Activated T-helper 17 cell treated with anti-CD3 and anti-CD28 coated beads, Interleukin-2, amount 50 U/mL, for 72 hours (primary cell): ENCODE data around the gene RRAS. TPM values are rescaled to one million over a fixed set of nuclear protein-coding genes. Genes with fewer than 3 reads are reported as not detected.
A peak's percentile ranks its signal among the peaks of the same experiment; 100 is the strongest.

Source experiments
- ATAC-seq: fragments of 150-1000 bp; cut with Tn5 transposase; replicated peaks from 2 replicates; pipeline ENCODE4 v1.10.0; 2021; ENCODE audit warnings: mild to moderate bottlenecking, moderate library complexity
- H3K27ac Mint-ChIP-seq: one replicate; pipeline ENCODE4 v1.8.0; 2022; ENCODE audit warnings: mixed read lengths
- H3K27me3 Mint-ChIP-seq: one replicate; pipeline ENCODE4 v1.8.0; 2022; ENCODE audit warnings: mixed read lengths
- H3K36me3 Mint-ChIP-seq: one replicate; pipeline ENCODE4 v1.8.0; 2022; ENCODE audit warnings: low read depth, mild to moderate bottlenecking, mixed read lengths
- H3K4me1 Mint-ChIP-seq: one replicate; pipeline ENCODE4 v1.8.0; 2022; ENCODE audit warnings: mixed read lengths
- H3K4me3 Mint-ChIP-seq: one replicate; pipeline ENCODE4 v1.8.0; 2022; ENCODE audit warnings: mild to moderate bottlenecking, mixed read lengths
- H3K9me3 Mint-ChIP-seq: one replicate; pipeline ENCODE4 v1.8.0; 2022; ENCODE audit warnings: mixed read lengths
- total RNA-seq, 2 donors: library from RNA; stranded (reverse); gene quantifications; one replicate each; pipeline ENCODE4 v1.2.3, GENCODE V29; 2022

Gene RRAS
- 10 to 100 TPM in 1 of 2 donors, 1 to 10 TPM in 1; 7.6 to 14.3 TPM for total RNA-seq

DNA sequence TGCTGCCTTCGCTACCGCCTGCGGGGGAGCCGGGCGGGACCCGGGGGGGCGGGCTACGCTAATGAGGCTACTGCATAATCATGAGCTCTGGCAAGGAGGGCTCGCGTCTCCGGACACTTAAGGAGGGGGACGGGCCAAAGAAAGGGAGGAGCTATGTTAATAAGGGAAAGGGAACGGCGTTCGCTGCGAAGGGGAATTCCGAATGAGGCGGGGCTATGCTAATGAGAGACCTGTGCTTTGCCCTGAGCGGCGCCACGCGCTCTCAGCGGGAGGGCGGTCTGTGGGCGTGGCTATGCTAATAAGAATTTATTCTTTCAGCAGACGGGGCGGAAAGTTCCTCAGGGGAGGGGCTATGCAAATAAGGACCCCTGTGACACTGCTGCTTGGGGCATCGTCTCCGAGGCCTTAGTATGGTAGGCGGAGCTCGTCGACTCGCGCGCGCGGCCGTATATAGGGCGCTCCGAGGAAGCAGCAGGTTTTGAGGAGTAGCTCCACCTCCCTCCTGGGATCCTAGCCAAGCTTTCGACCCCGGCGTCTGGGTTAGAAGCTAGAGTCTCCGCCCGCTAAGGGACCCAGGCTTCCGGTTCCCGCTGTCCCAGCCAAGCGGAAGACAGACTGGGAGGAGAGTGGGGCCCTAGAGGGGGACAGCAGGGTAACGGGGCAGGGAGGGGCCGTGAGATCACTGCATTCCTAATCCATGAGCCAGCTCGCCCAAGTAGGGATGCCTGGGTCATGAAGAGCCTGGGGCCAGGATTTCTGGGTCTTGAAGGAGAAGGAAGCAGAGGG, at the start of gene RRAS:
TSS of gene RRAS (minus strand) at position 31 of the 786 bp plus-strand sequence. CDS start 45 bp downstream, outside the sequence.
- Mint-ChIP-seq H3K9me3 (no peaks in the 10 kb centered on the region), H3K4me1 (peaks cover 42% of the 10 kb centered on the region), H3K27me3 (no peaks in the 10 kb centered on the region), H3K4me3 (peak within 1 kb of the TSS; percentile 99), H3K27ac (peak within 1 kb of the TSS; percentile 98), H3K36me3 (peaks cover 29% of the 10 kb centered on the region)
- ATAC-seq, result peak; percentile 75

DNA sequence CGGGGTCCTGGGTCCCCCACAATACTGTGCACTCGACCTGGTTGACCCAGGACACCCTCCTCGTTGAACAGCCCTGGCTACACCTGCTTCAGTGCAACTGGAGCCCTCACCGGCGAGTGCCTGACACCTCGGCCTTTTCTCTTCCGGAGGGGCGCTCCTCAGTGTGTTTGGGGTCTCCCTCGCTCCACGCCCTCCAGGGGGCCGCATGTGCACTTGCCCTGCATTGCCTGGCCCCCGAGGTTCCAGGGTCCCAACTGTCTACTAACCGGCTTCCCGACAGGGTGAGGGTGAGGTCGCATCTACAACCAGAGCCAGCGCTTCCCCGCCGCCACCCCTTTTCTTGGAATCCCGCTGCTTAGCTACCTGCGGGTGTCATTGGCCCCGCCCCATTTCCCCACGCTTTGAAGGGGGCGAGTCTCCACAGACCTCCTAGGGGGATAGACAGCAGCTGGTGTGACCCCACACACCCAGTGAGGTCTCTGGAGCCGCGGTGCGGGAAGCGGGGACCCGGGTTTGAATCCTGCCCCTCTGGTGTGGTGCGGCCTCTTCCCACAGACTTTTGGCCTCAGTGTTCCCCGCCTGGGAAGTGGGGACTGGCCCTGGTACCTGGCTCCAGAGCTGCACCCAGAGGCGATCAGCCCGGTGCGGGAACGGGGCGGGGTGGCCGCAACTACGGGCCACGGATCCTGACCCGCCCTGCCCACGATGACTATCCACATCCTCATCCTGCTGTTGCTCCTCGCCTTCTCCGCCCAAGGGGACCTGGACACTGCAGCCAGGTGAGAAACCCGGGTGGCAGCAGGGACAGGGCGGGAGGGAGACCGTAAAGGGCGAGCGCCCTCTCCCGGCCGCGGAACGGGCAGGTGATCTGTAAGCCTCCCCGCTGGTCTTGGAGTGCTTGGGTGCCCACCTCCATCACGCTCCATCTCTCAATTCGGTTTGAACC, 49.5 kb upstream of the RRAS start, which contains the start of gene ADM5:
TSS of gene ADM5 (plus strand) at position 462 of the 946 bp plus-strand sequence. CDS start at position 706, 244 bp downstream.
- Mint-ChIP-seq H3K27me3 (peaks cover 8% of the 10 kb centered on the region), H3K36me3 (peaks cover 52% of the 10 kb centered on the region), H3K4me1 (peaks cover 23% of the 10 kb centered on the region), H3K4me3 (peak within 1 kb of the TSS; percentile 83), H3K9me3 (no peaks in the 10 kb centered on the region), H3K27ac (peak within 1 kb of the TSS; percentile 68)
- peak; percentile 40 for ATAC-seq

DNA sequence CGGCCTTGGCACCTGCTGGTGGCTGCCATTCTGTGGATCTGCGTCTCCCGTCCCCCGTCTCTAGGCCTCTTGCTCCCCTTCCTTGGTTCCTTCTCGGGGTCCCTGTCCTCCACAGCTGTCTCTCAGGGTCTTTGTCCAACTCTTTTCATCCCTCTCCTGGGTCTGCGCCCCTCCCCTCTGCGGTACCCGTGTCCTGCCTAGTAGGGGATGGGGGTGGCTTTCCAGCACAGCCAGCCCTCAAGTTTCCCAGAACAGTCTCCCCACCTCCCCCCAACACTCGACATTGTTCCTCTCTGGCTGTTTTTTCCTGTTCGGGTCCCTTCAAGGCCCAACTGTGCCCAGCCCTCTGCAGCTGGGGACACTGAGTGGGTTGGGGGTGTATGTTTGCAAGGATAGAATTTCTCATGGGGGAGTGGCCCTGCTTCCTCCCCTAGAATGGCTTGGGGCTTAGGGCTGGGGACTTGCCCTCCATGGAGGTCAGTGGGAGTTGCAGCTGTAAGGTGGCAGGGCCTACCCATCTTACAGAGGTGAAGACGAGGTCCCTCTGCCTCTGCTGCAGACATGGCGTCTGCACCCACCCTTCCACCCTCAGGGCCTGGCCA, 48.7 kb upstream of the RRAS start:
- Mint-ChIP-seq H3K27me3 (peaks cover 8% of the 10 kb centered on the region), H3K36me3 (peaks cover 59% of the 10 kb centered on the region), H3K4me3 (peak overlapping the region; percentile 10), H3K9me3 (no peaks in the 10 kb centered on the region), H3K27ac (no peak overlapping the region), H3K4me1 (peaks cover 23% of the 10 kb centered on the region)
- no peak for ATAC-seq

DNA sequence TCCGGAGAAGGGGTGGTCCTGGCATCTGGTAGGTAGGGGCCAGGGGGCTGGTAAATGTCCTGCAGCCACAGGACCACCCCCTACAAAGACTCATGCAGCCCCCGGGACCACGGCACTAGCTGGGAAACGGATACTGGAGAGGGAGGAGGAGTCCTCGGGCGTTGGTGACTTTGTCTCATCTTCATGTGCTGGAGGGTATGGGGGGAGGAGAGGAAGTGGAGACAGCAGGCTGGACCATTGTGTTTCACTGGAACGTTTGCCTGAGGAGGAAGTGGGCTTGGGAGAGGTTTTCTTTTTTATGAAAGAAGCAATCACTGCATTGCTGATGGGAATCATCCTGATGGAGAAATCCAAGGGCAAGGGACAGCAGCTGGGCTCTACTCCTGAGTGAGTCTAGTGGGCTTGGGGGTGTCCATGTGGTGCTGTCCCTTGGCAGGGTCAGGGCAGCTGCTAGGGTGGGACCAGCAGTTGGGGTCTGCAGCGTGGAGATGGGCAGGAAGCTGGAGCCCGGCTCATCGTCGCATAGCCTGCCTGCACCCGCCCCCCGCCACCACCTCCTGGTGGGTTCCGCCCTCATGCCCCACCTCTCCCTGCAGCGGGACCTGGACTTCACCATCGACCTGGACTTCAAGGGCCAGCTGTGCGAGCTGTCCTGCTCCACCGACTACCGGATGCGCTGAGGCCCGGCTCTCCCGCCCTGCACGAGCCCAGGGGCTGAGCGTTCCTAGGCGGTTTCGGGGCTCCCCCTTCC, 47.8 kb upstream of the RRAS start:
- no peak overlapping the region for H3K4me3 Mint-ChIP-seq
- peaks cover 23% of the 10 kb centered on the region for H3K4me1 Mint-ChIP-seq
- H3K36me3 Mint-ChIP-seq, result peaks cover 68% of the 10 kb centered on the region
- ATAC-seq, result no peak
- H3K27me3 Mint-ChIP-seq, result peaks cover 8% of the 10 kb centered on the region
- H3K9me3 Mint-ChIP-seq, result no peaks in the 10 kb centered on the region
- H3K27ac Mint-ChIP-seq, result no peak overlapping the region

DNA sequence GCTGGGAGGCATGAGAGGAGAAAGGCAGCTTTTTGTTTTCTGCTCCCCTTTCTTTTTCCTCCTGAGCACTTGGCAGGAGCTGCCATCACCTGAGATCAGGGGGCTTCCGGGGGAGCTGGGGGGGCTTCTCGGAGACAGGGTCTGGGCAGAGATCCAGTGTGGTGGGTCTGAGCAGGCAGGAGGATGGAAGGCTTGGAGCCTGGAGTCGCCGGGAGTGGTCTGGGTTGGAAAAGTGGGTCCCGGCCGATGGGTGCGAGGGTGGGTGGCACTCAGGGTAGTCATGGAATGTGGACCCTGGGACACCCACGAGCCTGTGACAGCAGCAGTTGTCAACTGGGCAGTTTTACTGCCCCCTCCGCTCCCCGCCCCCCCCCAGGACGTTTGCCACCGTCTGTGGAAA, 47.2 kb upstream of the RRAS start:
- no peak for ATAC-seq
- Mint-ChIP-seq H3K27me3 (peaks cover 8% of the 10 kb centered on the region), H3K27ac (no peak overlapping the region), H3K36me3 (peaks cover 74% of the 10 kb centered on the region), H3K9me3 (no peaks in the 10 kb centered on the region), H3K4me3 (no peak overlapping the region), H3K4me1 (peaks cover 23% of the 10 kb centered on the region)

DNA sequence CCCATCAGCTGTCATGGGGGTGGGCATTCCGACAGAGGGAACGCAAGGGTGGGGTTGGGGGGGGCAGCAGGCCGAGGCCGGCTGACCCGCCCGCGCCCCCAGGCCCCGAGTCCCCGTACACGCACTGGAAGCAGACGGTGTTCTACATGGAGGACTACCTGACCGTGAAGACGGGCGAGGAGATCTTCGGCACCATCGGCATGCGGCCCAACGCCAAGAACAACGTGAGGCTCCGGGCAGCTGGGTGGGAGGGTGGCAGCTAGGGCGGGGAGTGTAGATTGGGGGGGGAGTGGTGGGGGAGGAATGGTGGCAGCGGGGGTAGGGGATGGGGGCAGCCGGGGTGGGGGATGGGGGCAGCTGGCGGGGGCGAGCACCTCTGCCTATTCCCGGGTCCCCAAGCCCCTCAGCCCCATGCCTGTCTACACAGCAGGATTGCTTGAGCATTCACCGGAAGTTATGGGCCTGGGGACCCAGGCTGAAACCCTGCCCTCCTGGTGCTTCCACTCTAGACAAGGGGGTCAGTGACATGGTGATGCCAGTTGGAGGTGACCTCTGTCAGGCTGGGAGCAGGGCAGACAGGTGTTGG, 46.7 kb upstream of the RRAS start:
- peaks cover 80% of the 10 kb centered on the region for H3K36me3 Mint-ChIP-seq
- H3K4me3 Mint-ChIP-seq, result no peak overlapping the region
- peaks cover 23% of the 10 kb centered on the region for H3K4me1 Mint-ChIP-seq
- no peak for ATAC-seq
- peaks cover 8% of the 10 kb centered on the region for H3K27me3 Mint-ChIP-seq
- no peaks in the 10 kb centered on the region for H3K9me3 Mint-ChIP-seq
- H3K27ac Mint-ChIP-seq, result no peak overlapping the region

DNA sequence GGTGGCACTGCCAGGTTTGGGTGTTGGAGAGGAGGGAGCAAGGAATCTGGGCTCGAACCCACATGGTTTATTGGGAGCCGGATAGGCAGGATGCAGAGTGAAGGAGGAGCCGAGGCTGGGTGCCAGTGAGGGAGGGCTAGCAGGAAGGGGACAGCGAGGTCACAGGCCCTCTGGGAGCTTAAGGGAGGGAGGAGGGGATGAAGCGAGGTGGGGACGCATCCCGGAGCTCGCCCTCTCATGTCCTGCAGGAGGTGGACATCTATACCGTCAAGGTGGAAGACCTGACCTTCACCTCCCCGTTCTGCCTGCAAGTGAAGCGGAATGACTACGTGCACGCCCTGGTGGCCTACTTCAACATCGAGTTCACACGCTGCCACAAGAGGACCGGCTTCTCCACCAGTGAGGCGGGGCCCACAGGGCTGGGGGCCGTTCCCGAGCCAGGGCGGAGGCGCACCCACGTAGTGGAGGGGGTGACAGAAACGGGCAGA, 45.9 kb upstream of the RRAS start:
- Mint-ChIP-seq H3K27me3 (peaks cover 7% of the 10 kb centered on the region), H3K4me1 (peaks cover 21% of the 10 kb centered on the region), H3K9me3 (no peaks in the 10 kb centered on the region), H3K36me3 (peaks cover 85% of the 10 kb centered on the region), H3K4me3 (no peak overlapping the region), H3K27ac (no peak overlapping the region)
- no peak for ATAC-seq

DNA sequence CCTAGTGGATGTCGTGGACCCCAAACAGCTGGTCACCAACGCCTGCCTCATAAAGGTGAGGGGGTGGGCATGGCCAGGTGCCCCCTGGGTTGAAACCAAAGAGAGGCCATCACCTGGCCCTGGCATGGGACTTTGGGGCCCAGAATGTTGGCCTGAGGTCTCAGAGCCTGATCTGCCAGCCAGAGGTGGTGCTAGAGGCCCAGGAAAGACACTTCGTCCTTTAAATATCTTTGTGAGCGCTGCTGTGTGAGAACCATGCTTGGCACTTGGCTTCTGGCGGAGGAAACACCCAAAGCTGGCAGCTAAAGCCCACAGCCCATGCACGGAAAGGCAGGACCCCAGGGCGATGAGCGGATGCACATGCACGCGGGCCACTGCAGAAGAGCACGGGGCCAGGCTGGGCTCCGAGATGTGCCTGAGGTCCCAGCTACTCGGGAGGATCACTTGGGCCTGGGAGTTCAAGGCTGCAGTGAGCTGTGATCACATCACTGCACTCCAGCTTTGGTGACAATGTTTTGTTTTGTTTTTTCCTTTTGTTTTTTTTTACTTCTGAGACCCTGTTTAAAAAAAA, 45.1 kb upstream of the RRAS start:
- no peaks in the 10 kb centered on the region for H3K27me3 Mint-ChIP-seq
- no peak overlapping the region for H3K4me3 Mint-ChIP-seq
- peaks cover 86% of the 10 kb centered on the region for H3K36me3 Mint-ChIP-seq
- H3K9me3 Mint-ChIP-seq, result no peaks in the 10 kb centered on the region
- peaks cover 15% of the 10 kb centered on the region for H3K4me1 Mint-ChIP-seq
- no peak for ATAC-seq
- no peak overlapping the region for H3K27ac Mint-ChIP-seq

DNA sequence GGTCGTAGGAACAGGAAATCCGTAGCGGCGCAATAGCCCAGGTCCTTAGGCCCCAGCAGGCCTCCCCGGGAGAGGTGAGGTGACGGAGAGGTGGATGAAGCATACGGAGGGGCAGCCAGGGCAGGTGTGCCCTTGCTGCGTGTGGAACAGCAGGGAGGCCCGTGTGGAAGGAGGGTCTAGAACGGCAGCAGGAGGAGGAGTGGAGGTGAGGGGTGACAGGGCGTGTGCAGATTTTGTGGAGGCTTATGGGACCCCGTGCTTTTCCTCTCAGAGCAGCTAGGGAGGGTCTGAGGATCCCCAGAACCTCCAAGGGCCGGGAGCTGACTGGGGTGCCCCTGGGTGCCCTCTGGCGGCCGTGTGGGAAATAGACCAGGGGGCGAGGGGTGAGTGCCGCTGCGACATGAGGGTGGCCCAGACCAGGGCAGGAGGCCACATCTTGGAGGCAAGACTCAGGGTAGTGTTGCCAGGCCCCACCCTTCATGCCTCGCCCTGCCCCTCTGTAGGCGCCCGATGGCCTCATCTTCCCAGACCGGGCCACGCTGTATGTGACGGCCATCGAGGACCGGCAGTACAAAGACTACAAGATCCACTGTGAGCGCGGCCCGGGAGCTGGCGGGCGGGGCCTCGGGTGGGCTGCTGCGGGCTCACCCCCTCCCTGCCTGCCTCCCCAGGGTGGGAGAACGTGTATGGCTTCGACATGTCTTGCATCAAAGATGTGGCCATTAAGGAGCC, 44.5 kb upstream of the RRAS start:
- Mint-ChIP-seq H3K9me3 (no peaks in the 10 kb centered on the region), H3K4me1 (peaks cover 15% of the 10 kb centered on the region), H3K36me3 (peaks cover 88% of the 10 kb centered on the region), H3K4me3 (no peak overlapping the region), H3K27ac (no peak overlapping the region), H3K27me3 (no peaks in the 10 kb centered on the region)
- ATAC-seq, result no peak

DNA sequence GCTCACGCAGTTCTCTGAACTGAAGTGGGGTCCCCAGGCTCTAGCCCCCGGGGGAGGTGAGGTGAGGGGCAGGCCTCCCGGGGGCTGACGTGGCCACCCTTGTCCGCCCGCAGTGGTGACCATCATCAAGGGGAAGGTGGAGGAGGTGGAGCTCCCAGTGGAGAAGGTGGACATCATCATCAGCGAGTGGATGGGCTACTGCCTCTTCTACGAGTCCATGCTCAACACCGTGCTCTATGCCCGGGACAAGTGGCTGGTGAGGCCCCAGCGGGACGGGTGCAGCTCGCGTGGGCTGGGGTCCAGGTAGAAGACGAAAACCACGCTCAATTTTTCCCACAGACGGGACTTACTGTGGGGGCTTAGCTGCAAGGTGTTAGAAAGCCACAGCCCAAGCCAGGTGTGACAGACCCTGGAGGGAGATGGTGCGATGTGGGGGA, 43.9 kb upstream of the RRAS start:
- Mint-ChIP-seq H3K9me3 (no peaks in the 10 kb centered on the region), H3K27me3 (no peaks in the 10 kb centered on the region), H3K4me3 (no peak overlapping the region), H3K4me1 (peaks cover 15% of the 10 kb centered on the region), H3K27ac (no peak overlapping the region), H3K36me3 (peaks cover 84% of the 10 kb centered on the region)
- no peak for ATAC-seq

DNA sequence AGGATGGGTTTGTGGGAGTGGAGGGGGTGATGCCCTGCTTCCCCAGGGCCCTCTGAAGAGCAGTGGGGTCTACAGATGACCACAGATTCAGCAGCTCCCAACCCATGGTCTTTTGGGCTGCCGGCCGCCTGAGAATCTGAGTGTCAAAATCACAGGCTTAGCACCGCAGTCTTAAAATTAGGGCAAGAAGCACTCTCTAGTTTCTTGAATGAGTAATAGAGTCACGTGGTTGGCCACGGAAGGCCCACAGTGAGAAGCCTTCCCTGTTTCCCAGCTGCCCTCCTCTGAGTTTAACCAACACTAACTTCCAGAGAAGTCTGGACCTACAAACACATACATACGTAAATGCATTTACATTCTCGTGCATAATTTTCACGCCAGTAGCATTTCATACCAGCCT, 42.3 kb upstream of the RRAS start:
- Mint-ChIP-seq H3K4me3 (peak overlapping the region; percentile 41), H3K36me3 (peaks cover 77% of the 10 kb centered on the region), H3K4me1 (peaks cover 11% of the 10 kb centered on the region), H3K9me3 (no peaks in the 10 kb centered on the region), H3K27ac (peak overlapping the region; percentile 41), H3K27me3 (no peaks in the 10 kb centered on the region)
- ATAC-seq, result peak; percentile 28

DNA sequence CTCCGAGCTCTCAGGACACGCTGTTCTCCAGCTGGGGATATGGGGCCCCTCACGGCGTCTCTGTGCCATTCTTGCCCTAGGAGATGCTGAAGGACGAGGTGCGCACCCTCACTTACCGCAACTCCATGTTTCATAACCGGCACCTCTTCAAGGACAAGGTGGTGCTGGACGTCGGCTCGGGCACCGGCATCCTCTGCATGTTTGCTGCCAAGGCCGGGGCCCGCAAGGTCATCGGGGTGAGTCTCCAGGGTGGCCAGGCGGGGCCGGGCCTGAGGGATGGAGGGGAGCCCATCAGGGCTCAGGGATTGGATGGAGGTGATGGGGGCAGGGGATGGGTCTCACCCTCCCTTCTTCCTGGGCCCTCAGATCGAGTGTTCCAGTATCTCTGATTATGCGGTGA, 41.9 kb upstream of the RRAS start:
- H3K36me3 Mint-ChIP-seq, result peaks cover 77% of the 10 kb centered on the region
- H3K4me1 Mint-ChIP-seq, result peaks cover 11% of the 10 kb centered on the region
- H3K27ac Mint-ChIP-seq, result peak overlapping the region; percentile 41
- H3K9me3 Mint-ChIP-seq, result no peaks in the 10 kb centered on the region
- H3K27me3 Mint-ChIP-seq, result no peaks in the 10 kb centered on the region
- peak overlapping the region; percentile 41 for H3K4me3 Mint-ChIP-seq
- no peak for ATAC-seq
